Kidney capillary endothelial cell (primary cell): ENCODE data around the gene BTBD9.

ENCODE experiments used
- DNase-seq: peaks from one replicate; pipeline ENCODE4 v3.0.0-alpha.2; 2018; ENCODE audit warnings: low spot score

The BTBD9 gene

DNA sequence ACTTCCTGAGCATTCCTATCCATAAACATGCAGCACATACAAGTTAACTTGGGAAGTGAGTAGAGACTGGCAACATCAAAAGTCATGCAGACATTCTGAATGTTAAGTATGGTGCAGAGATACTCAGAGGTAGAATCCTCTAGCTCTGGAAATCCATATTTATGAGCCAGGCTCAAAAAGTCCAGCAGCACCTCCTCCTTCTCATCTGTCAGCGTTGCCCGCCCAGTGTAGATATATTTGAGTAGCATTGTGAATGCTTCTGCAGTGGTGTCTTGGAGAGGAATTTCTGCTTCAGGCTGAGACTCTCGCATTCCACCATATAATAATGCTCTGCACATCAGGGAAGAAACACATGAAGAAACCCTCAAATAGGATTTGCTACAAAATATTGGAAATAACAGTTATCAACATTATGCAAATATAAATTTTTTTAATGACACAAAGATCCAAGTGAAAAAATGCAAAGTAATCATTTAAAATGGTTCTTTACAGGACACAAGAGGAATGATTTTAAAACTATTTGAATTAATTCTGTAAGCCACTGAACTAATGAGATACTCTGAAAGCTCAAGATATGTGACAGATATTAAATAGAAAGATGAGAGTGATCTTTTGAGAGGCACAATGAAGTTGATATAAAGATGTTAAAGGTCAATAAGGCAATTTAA is 45.6 kb downstream of the BTBD9 start:
- no peak for DNase-seq

DNA sequence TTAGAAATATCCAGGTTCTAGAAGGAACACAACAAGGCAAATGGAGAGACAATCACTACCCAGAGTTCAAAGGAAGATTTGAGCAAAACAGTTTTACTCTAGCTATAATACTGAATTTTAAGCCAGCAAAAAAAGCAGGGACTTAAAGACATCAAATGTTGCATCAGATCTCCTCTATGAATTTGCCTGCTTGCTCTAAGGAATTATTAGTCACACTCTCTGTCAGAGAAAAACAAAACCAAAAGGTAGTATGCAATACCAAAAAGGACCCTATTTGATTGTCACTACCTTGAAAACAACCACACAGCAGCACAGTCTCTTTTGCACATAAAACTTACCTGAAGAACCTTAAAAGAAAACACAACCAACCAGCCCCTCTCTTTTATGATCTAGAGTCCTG is 46.3 kb downstream of the BTBD9 start:
- no peak for DNase-seq

DNA sequence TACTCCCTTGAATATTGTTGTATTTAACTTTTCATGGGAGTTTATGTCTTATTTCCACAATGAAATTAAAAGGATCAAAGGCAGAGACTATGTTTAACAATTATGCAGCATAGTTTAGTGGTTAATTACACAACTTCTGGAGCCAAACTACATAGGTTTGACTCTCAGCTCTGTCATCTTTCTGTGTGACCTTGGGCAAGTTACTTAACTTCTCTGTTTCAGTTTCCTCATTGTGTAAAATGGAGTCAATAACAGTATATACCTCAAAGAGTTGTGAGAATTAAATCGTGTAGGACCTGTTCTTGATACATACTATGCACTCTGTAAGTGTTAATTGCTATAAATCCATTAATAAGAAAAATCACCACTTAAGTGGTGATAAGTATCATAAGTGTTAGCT is 48.3 kb downstream of the BTBD9 start:
- DNase-seq: no peak

DNA sequence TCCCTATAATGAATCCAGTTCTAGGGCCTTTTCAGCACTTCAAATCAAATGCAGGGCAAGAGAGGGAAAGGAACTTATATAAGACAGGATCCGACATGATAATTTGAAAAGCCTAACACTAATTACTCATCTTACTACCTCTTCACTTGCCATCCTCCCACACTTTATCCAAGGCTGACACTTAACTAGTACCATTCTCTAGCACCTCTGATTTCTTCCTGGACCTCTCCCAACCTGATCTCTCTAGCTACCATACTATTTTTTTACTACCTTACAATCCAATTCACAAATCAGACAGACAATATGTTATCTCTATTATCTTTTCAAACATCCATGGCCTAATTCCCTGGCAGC is 50.4 kb downstream of the BTBD9 start:
- DNase-seq: no peak

- no peak for DNase-seq
These were observed 50.9 kb downstream of the BTBD9 start for GRCh38 chr6:38588631-38589366.

DNA sequence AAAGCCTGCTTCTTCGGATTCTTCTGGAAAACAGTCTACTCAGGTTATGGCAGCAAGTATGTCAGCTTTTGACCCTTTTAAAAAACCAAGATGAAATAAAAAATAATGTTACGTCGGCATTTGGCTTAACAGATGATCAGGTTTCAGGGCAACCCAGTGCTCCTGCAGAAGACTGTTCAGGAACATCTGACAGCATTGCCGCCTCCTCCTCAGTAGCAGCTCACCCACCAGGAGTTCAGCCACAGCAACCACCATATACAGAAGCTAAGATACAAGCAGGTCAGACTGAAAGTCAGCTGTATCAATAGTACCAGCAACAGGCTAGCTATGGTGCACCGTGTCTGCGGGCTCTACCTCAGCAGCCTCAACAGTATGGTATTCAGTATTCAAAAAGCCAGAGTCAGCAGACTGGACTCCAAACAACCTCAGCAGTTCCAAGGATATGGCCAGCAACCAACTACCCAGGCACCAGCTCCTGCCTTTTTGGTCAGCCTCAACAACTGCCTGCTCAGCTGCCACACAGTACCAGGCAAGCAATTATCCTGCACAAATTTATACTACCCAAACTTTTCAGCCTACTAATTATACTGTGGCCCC is 51.9 kb downstream of the BTBD9 start:
- no peak for DNase-seq

DNA sequence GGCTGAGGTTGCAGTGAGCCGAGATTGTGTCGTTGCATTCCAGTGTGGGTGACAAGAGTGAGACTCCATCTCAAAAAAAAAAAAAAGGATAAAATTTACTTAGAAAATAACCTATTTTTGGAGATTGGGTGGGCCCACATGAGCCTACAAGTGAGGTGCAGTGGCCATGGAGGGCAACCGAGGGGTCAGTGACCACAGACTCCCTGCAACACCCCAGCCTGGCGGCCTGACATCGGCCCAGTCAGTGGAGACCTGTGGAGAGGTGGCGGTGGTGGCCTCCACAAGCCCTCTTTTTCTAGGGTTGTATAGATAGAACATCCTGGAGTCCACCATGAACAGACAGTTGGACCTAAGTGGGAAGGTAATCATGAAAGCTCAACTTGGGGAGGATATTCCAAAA is 52.7 kb downstream of the BTBD9 start:
- no peak for DNase-seq

- no peak for DNase-seq
These were observed 55.0 kb downstream of the BTBD9 start for GRCh38 chr6:38584731-38585130.

- DNase-seq: no peak
These were observed 56.2 kb downstream of the BTBD9 start for GRCh38 chr6:38583523-38583922.

- DNase-seq: no peak
These were observed 59.7 kb downstream of the BTBD9 start for GRCh38 chr6:38580030-38580429.

- DNase-seq: peak; percentile 14
These were observed 60.6 kb downstream of the BTBD9 start for GRCh38 chr6:38579010-38579628.

GRCh38 chr6:38578075-38578474 is 61.7 kb downstream of the BTBD9 start:
- no peak for DNase-seq

- no peak for DNase-seq
These were observed 62.2 kb downstream of the BTBD9 start for GRCh38 chr6:38577492-38577891.

- no peak for DNase-seq
These were observed 65.8 kb downstream of the BTBD9 start for GRCh38 chr6:38573801-38574395.

DNA sequence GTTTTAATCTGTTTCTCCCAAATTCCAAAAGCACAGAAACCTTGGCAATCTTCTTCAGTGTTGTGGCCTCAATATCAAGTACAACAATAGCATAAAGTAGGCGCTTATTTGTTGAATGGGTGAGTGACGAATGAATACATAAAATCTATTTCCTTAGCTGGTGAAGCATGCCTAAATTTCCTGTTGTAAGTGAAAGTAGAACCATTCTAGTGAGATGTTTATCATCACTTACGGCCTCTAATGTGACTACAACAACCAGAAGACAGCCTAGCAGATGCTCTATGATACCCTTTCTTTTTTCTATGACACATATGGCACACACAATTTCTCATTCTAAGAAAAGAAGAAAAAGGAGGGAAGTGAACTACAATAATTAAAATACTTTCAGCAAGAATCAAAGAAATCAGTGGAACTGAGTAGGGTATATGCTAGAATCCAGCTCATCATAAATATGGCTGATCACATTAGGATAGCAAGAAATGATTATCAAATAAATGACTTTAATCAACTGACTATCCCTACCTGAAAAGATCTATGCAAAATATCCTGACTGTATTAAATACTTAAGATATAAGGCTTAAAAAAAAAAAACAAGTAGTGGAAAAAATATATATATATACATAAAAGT is 67.4 kb downstream of the BTBD9 start:
- DNase-seq: peak; percentile 69

GRCh38 chr6:38571721-38572120 is 68.0 kb downstream of the BTBD9 start:
- no peak for DNase-seq

GRCh38 chr6:38570750-38571149 is 69.0 kb downstream of the BTBD9 start:
- DNase-seq: peak; percentile 44

GRCh38 chr6:38567436-38567835 is 72.3 kb downstream of the BTBD9 start:
- DNase-seq: no peak

DNA sequence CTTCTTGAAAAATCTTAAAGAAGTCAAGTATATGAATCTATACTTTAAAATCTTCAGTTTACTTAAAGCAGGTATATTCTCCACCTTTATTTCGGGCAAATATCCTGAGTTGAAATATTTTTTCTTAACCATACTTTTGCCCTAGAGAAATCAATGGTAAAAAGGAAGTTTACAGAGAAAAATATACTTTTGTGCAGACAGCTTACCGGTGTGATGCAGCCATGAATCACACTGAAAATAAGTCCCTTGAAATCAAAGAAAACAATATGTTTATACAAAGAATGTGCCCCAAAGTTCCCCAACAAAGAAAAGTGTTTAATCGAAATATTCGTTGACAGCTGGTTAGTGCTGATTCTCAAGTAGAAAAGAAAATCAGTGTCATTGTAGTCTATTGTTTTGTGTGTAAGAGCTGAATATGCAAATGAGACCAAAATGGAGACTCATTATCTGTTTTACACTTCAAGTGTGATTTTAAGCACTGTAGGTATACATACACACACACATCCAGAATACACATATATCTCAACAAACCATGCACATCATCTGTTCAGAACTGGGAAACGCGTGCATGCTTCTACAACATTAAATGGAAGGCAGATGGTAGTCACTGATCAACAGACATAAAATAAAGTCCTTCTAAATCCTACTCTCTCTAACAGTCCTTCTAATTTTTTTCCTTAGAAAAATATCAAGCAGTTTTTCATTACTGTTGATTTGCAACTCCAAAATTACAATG is 73.3 kb downstream of the BTBD9 start:
- DNase-seq: no peak

DNA sequence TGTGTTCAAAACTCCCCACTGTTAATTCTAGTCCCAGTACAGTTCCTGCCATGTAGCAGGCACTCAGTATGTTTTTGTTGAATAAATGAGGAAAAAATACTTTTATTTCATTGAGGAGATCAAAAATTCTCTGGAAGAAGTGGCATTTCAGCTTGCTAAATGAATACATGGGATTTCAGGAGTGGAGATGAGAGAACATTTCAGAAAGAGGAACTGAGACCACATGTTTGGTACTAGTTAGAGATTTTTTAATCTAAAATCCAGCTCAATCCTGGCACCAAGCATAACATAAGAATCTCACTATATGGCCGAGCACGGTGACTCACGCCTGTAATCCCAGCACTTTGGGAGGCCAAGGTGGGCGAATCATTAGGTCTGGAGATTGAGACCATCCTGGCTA is 75.4 kb downstream of the BTBD9 start:
- DNase-seq: no peak

DNA sequence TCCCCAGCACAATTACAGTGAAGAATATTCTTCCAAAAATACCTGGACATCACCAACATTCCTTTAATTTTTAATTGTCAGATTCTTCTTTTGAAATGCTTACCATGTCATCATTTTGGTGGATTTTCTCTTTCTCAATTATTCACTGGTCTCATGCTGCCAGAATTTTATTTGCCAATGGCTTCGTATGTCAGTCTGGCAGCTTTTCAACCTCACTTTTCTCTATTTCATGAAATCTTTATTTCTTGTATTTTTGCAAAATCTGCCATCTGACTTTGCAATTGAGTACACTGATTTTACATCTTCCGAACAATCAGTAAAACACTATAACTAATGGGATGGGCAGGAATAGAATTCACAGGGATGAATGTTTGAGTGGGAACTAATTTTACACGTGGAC is 84.1 kb downstream of the BTBD9 start:
- DNase-seq: no peak
